Kidney glomerular epithelial cell (primary cell): ENCODE results near the gene PLAGL1.
"Not testable (repeated sequence)": the region's sequence is repeated elsewhere in the genome, so short reads cannot be mapped to it uniquely, and the experiment has no call there.

Experiments used
- DNase-seq: peaks from one replicate; lab custom pipeline; 2025; lab: John Stamatoyannopoulos, UW

The PLAGL1 gene, protein sequence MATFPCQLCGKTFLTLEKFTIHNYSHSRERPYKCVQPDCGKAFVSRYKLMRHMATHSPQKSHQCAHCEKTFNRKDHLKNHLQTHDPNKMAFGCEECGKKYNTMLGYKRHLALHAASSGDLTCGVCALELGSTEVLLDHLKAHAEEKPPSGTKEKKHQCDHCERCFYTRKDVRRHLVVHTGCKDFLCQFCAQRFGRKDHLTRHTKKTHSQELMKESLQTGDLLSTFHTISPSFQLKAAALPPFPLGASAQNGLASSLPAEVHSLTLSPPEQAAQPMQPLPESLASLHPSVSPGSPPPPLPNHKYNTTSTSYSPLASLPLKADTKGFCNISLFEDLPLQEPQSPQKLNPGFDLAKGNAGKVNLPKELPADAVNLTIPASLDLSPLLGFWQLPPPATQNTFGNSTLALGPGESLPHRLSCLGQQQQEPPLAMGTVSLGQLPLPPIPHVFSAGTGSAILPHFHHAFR

DNA sequence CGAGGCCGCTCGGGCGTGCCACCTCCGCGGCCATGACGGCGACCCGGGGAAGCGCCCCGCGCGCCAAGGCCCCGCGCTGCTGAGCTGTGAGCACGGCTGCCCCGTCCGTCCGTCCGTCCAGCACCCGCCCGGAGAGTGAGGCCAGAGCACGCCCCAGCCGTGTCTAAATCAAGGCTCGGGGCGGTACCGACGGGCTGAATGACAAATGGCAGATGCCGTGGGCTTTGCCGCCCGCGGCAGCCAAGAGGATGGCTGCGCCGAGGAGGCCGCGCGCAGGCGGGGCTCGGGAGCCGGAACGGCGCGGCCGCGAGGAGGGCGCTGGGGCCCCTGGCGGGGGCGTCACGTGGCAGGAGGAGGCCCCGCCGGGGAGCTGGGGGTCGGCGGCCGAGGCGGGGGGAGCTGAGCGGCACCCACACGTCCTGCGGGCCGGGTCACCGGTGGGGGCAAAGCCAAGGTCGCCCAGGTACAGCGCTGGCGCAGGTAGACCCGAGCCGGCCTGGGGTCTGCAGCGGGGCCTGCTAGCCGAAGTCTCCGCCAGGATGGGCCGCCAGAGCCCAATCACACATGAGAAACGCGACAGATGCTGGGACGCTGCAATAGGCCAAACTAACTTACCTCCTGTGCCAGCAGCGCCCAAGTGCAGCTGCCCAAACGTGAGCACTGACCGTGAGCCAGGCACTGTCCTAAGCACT, at the start of gene PLAGL1:
TSS of gene PLAGL1 (minus strand) at position 140 of the 692 bp plus-strand sequence. CDS start 60,123 bp downstream, outside the sequence.
- no peak for DNase-seq

DNA sequence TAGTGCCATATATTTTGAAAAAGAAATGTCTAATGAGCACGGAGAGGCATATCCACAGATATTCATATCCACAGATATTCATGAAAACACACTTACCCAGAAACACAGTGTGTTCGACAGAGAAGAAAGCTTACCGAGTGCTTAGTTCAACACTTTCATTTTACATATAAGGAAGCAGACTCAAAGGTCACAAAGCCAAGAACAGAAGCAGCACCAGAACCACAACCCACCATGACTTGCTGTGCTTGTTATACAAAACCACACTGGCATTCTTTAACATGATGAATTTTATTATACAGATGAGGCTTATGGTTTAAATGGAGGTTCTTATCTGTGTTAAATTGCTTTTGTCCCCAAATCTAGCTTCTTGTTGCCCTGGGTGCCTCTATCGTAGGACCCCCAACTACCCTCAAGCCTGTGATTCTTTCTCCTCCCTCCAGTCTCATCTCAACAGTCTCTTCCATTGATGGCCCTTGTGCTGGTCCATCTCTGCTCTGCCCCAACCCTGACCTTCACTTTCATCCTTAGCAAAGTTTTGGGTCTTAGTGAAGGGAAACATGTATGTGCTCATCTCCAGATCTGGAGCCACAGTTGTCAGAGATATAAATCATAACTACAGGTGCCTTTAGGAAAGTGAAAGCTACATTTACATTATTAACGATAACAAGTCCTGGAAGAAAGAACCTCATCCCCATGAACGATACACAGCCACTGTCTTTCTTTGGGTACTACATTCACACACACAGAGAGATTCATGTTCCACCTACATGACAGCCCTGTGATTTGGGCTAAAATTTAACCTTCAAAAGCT, 47.3 kb upstream of the PLAGL1 start:
- DNase-seq: no peak

DNA sequence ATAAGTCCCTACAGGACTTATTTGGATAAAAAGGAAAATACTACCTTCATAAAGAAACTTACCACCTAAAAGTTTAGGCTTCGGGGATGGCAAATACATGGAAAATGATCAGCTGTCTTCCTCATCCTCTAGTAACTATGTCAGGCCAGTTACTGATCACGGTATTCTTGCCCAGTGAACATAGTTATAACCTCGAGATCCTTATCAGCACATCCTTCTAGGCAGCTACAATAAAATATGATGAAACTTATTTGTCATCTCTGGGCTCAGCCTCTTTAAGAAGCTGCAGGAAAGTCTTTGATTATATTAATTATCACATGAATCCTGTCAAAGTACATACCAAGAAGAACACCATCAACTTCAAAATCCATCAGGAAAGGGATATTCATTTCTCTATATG, 45.5 kb upstream of the PLAGL1 start:
- DNase-seq: no peak

DNA sequence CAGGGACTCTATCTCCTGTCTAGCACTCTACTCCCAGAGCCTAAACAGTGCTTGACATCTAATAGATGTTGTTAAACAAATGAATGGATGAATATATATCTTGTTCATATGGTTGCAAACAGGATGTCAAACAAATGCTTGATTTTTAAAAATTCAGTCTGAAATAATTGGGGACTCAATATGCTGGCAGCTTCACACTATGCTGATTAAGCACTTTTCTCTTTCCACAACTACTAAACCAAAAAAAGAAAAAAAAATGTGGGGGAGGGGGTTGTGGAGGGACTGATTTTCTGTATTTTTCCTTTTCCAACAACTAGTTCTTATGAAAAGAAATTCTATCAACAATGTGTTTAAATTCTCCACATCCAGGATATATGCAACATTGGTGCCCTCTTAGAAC, 44.4 kb upstream of the PLAGL1 start:
- DNase-seq: no peak

DNA sequence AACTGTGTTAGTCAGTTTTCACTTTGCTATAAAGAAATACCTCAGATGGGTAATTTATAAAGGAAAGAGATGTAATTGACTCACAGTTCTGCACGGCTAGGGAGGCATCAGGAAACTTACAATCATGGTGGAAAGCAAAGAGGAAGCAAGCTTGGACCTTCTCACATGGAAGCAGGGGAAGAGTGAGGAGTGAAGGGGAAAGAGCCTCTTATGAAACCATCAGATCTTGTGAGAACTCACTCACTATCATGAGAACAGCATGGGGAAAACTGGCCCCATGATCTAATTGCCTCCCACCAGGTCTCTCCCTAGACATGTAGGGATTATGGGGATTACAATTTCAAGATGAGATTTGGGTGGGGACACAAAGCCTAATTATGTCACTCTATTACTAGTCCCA, 41.3 kb upstream of the PLAGL1 start:
- no peak for DNase-seq

DNA sequence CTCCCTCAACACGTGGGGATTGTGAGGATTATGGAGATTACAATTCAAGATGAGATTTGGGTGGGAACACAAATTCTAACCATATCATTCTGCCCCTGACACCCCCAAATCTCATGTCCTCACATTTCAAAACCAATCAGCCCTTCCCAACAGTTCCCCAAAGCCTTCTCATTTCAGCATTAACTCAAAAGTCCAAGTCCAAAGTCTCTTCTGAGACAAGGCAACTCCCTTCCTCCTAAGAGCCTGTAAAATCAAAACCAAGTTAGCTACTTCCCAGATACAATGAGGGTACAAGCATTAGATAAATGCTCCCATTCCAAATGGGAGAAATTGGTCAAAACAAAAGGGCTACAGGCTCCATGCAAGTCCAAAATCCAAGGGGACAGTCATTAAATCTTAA, 39.6 kb upstream of the PLAGL1 start:
- DNase-seq: no peak

DNA sequence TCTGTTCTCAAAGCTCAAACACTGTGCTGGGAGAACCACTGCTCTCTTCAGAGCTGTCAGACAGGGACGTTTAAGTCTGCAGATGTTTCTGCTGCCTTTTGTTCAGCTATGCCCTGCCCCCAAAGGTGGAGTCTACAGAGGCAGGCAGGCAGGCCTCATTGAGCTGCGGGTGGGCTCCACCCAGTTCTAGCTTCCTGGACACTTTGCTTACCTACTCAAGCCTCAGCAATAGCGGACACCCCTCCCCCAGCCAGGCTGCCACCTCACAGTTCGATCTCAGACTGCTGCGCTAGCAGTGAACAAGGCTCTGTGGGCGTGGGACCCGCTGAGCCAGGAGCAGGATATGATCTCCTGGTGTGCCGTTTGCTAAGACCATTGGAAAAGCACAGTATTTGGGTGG, 38.6 kb upstream of the PLAGL1 start:
- DNase-seq: not testable (repeated sequence)

DNA sequence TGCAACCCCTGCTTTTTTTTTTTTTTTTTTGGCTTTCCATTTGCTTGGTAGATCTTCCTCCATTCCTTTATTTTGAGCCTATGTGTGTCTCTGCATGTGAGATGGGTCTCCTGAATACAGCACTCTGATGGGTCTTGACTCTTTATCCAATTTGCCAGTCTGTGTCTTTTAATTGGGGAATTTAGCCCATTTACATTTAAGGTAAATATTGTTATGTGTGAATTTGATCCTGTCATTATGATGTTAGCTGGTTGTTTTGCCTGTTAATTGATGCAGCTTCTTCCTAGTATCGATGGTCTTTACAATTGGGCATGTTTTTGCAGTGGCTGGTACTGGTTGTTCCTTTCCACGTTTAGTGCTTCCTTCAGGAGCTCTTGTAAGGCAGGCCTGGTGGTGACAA, 36.9 kb upstream of the PLAGL1 start:
- DNase-seq: not testable (repeated sequence)

DNA sequence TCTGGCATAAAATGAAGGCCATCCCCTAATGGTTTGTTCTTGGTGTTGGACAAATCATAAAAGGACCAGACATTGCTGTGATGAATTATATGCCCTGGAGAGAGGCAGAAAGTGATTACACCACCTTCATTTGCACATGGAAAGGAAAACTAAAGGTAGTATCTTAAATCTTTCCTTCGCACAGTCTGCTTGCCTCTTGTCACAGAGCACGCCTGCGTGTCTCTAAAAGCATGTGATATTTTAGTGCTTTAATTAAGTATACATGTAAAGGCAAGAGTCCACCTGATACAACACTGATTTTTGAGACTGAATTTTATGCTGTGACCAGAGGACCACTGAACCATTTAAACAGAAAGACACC, 28.8 kb upstream of the PLAGL1 start:
- DNase-seq: no peak

DNA sequence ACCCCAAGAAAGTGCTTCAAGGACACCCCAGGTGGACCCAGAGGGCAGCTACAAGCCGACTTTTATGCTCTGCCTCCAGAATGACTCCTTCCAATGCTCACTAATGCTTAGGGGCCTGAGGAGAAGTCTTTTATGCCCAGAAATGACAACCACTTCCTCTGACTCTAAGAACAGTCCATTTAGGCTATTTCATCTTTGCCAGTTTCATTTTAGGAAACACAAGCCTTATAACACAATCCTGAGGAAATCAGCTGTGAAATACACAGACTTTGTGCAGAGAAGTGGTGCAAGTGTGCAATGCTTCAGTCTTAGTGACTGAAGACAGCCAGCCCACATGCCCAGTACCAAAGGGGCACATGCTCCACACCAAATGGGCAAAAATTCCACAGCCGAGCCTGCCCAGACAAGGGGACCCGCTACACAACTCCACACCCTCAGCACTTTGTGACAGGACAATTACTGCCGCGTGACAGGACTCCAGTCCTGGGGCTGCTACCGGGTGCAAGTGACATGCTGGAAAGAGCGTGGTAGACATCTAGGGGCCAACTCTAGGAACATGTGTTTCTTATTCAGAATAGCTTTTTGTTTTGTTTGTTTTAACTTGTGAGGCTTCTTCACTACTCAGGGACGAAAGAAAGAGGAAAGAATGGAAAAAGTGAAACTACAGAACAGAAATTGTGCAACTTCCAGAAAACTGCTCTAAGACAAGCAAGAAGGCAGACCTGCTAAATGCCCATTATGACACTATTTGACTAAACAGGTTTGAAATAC, 28.2 kb upstream of the PLAGL1 start:
- no peak for DNase-seq

DNA sequence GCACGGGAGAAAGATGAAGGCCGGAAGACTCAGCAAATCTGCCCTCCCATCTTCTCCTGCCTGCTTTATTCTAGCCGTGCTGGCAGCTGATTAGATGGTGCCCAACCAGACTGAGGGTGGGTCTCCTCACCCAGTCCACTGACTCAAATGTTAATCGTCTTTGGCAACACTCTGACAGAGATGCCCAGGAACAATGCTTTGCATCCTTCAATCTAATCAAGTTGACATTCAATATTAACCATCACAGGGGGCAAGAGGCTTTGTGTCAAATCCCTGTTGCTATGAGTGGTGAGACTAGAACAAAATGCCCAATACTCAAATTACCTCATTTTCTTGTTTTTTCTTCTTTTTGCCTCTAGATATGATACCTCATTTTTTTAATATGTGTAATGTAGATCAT, 27.4 kb upstream of the PLAGL1 start:
- no peak for DNase-seq

DNA sequence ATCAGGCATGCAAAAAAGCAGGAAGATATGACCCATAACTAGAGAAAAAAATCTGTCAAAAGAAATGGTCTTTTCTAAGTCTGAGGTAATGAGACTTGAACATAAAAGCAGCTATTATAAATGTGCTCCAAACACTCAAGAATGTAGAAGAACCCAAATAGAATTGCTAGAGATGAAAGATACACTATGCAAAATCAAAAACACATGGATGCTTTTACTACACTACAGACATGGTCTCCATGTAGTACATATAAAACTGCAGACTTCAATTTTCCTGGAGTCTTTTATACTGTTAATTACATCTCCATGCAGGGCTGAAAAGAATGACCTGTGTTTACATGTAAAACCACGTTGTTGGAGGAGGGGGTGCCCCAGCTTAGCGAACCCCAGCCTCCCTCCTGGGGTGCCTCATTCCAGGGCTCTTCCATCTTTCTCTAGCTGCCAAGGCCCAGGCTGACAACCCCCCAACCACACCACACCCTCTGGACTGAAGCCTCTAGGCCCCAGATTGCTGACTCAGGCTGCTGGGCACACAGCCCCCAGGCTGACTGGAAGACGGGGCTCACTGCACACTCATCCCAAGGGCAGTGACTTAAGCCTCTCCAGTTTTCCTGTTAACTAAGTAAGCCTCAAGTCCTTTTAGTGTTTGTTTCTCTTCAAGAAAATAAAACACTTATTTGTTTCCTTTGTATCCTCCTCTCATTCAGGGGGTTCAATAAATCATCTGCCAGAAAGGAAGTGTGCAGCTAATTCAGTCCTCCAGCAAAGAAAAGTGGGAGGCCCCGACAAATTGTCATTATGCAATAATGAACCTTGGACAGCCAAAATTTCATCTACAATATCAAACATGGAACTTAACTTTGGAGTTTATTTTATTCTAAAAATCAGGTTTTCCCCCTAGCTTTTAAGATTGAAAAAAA, 26.0 kb upstream of the PLAGL1 start:
- DNase-seq: peak; percentile 31

DNA sequence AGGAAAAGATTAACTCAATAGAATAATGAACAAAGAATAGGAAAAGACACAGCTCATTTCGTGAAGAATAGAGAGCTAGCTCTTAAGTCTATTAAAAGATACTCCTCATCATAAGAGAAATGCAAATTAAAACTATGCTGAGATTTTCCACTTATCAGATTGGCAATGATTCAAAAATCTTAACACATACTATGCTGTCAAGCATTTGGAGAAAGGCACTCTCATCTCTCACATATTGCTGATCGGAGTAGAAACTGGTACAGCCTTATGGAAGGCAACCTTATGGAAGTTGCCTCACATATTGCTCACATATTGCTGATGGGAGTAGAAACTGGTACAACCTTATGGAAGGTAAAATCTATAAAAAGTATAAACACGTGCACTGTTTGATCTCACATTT, 21.4 kb upstream of the PLAGL1 start:
- DNase-seq: no peak

DNA sequence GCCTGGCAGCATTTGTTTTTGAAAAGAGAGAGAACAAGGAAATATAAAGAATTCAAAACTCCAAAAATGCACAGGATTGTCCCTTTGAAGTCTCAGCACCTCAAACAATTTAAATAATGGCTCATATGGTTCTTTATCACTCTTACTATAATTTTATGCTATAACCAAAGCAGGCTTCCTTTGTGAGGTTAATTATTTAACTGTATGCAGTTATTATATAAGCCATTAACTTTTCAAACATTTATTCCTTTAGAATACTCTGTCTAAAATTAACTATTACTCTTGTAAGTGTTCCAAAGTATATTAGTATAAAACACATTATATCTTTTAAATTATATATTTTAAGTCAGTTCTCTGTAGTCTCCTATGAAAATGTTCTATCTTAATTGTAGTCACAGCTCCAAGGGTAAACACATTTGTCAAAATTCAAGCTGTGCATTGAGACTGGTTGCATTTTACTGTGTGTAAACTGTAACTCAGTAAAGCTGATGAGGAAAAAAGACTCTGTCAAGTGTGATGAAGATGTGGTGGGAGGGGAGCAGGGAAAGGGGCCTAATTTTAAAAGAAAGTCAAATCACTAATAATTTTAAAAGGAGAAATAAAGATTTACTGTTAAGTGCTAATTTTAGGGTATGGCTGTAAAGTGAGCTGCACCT, 20.0 kb upstream of the PLAGL1 start:
- DNase-seq: no peak

DNA sequence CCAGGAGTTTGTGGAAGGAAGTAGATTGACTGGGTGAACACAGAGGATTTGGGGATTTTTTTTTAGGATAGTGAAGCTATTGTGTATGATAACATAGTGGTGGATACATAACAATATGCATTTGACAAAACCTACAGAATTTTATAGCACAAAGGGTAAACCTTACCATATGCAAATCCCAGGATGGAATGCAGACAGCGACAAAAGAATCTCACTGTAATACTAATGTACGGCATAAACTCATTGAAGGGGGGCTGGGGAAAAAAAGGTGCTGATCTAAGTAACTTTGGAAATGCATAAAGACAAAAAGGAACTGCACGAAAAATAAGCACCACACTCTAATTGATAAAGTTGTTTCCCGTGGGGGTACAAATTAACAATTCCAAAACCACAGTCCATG, 15.2 kb upstream of the PLAGL1 start:
- DNase-seq: no peak

DNA sequence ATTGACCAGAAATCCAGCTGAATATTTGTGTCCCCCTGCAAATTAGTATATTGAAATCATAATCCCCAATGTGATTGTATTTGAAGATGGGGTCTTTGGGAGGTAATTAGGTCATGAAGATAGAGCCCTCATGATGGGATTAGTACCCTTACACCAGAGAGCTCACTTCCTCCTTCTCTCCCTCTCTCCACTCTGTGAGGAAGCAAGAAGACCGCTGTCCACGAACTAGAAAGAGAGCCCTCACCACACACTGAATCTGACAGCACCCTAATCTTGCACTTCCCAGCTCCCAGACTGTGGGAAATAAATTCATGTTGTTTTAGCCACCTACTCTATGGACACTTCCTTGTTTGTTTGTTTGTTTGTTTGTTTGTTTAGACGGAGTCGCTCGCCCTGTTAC, 11.9 kb upstream of the PLAGL1 start:
- no peak for DNase-seq

DNA sequence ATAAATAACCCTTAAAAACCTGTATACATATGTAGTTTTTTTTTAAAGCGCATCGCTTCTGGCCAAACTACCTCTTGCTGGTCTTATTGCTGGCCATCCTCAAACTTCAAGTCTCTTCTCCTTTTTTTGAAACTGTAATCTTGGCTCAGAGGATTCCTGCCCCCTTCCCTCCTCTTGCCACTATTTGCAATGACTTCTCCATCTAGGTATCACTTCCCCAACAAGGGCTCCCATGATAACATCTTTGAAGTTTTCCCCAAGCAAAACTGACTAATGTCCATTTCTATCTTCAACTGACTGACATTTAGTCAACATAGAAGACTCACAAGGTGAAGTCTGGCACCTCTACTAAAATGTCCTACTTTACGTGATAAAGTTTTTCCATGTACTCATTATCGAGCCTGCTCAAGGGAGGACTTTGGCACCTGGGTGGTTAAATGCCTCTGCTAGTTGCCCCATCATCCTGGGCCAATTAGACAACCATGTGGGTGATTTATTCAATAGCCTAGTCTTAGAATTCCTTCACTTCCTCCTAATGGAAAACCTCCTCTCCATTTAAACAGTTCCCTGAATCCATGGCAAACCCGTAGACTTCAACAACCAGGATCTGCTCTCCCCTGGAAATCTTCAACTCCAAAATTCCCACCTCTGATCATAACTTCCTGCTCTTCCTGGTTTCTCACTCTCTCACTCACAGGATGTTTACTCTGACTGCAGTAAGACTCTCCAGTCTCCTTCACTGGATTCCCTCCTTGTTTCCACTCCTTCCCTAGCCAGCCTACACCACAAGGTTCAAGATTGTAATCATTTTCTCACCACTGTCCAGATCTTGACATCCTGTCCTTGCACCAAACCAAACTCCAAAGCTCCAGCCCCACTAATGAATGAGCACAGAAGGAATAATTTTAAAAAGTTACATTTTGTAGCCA, 9.4 kb upstream of the PLAGL1 start:
- DNase-seq: no peak

DNA sequence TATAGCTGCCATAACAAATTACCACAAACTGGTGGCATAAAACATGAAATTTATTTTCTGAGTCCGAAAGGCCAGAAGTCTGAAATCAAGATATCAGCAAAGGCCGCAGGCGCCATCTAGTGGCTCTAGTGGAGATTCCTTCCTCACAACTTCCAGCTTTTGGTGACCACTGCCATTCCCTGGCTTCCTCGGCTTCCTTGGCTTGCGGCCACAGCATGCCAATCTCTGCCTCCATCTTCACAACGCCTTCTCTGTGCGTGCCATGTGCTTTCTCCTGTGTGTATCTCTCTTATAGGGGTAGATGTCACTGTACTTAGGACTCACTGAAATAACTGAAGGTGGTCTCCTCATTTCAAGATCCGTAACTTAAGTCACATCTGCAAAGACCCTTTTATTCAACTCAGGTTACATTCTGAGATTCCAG, 5.4 kb upstream of the PLAGL1 start:
- peak; percentile 70 for DNase-seq

DNA sequence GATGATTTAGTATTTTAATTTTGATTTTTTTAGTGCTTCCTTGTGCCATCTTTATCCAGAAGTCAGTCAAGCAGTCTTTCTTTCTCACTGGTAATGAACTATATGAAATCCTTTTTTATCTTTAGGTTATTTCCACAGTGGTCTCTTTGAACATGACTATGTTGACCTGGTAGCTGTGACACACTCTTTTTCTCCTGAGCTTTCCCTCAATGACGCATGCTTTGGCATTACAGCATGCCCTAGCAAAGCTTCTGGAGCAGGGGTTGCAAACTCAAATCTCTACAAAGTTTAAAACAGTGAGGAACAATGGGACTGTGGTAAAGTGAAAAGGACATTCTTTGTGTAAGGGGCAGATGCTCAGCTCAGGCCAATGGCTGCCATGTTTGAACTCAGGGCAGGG, 4.5 kb upstream of the PLAGL1 start:
- no peak for DNase-seq
